Measurements from ENCODE around the gene TRAPPC2. TPM values are rescaled to one million over a fixed set of nuclear protein-coding genes. Genes with fewer than 3 reads are reported as not detected.
A peak's percentile ranks its signal among the peaks of the same experiment; 100 is the strongest.
"Not testable (repeated sequence)": the region's sequence is repeated elsewhere in the genome, so short reads cannot be mapped to it uniquely, and the experiment has no call there.

Gene TRAPPC2
- polyA plus RNA-seq, 2 donors: 6.1 to 6.6 TPM

GRCh38 chrX:13724878-13725277, 9.5 kb downstream of the TRAPPC2 start:
- 74 to 83% methylated on average over 9 of the region's 9 CpGs for WGBS, 2 donors
- not testable (repeated sequence) for H3K9me3 ChIP-seq (ENCODE audit: control insufficient read depth in 2 of 2, insufficient read depth in 1 of 2, low read depth in 1 of 2, low read length in 1 of 2); H3K27me3 ChIP-seq (ENCODE audit: control insufficient read depth in 1 of 2, insufficient read depth in 2 of 2, low read length in 2 of 2); H3K36me3 ChIP-seq (ENCODE audit: control insufficient read depth in 2 of 2, insufficient read depth in 2 of 2, low read length in 1 of 2); H3K27ac ChIP-seq (ENCODE audit: low read depth in 2 of 2, low read length in 1 of 2); H3K4me1 ChIP-seq (ENCODE audit: control insufficient read depth in 2 of 2, insufficient read depth in 2 of 2, low read length in 1 of 2); H3K4me3 ChIP-seq (ENCODE audit: low read depth in 1 of 2, low read length in 2 of 2)

- Histone ChIP-seq H3K9me3 (ENCODE audit: control insufficient read depth in 2 of 2, insufficient read depth in 1 of 2, low read depth in 1 of 2, low read length in 1 of 2) (no peaks in the 10 kb centered on the region), H3K36me3 (ENCODE audit: control insufficient read depth in 2 of 2, insufficient read depth in 2 of 2, low read length in 1 of 2) (no peaks in the 10 kb centered on the region), H3K27me3 (ENCODE audit: control insufficient read depth in 1 of 2, insufficient read depth in 2 of 2, low read length in 2 of 2) (no peaks in the 10 kb centered on the region), H3K4me1 (ENCODE audit: control insufficient read depth in 2 of 2, insufficient read depth in 2 of 2, low read length in 1 of 2) (no peaks in the 10 kb centered on the region), H3K4me3 (ENCODE audit: low read depth in 1 of 2, low read length in 2 of 2) (no peak overlapping the region), H3K27ac (ENCODE audit: low read depth in 2 of 2, low read length in 1 of 2) (peak overlapping the region in 1 of 2 donors; percentile 67)
- 27 to 55% methylated on average over 7 of the region's 7 CpGs for WGBS, 2 donors
These were observed 12.5 kb downstream of the TRAPPC2 start for GRCh38 chrX:13721819-13722519.

- Histone ChIP-seq H3K9me3 (ENCODE audit: control insufficient read depth in 2 of 2, insufficient read depth in 1 of 2, low read depth in 1 of 2, low read length in 1 of 2) (no peaks in the 10 kb centered on the region), H3K27ac (ENCODE audit: low read depth in 2 of 2, low read length in 1 of 2) (peak overlapping the region in 1 of 2 donors; percentile 67), H3K4me1 (ENCODE audit: control insufficient read depth in 2 of 2, insufficient read depth in 2 of 2, low read length in 1 of 2) (no peaks in the 10 kb centered on the region), H3K36me3 (ENCODE audit: control insufficient read depth in 2 of 2, insufficient read depth in 2 of 2, low read length in 1 of 2) (no peaks in the 10 kb centered on the region), H3K27me3 (ENCODE audit: control insufficient read depth in 1 of 2, insufficient read depth in 2 of 2, low read length in 2 of 2) (no peaks in the 10 kb centered on the region), H3K4me3 (ENCODE audit: low read depth in 1 of 2, low read length in 2 of 2) (no peak overlapping the region)
- WGBS, 2 donors: 79 to 84% methylated on average over 4 of the region's 4 CpGs
These were observed 13.0 kb downstream of the TRAPPC2 start for GRCh38 chrX:13721371-13721770.

DNA sequence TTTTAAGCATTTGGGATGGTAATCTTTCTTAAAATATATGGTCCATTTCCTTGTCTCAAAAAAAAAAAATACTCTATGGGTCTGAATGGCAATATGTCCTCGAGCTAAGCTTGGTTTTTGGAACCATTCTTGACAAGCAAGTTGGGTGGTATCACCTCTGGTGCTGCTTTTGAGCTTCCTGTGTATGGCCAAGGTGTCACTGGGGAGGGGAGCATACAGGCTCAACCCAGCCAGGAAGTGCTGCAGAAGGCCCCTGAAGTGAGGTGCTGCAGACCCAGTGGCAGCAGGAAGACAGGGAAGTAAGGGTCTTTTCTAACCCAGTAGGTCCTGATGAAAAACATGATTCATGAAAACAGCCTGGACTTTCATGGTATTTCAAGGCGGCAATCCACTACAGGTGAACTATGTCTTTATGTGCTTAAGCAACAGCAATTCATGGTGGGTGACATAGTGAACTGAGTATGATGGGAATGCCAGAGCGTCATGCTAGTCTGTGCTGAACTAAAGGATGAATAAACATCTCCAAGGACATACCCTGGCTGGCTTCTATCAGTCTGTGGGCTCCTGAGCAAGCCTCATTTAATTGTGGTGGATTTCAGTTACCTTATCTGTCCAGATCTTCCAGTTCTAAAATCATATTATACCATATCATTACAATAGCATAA, 15.1 kb downstream of the TRAPPC2 start:
- Histone ChIP-seq H3K27ac (ENCODE audit: low read depth in 2 of 2, low read length in 1 of 2) (no peak overlapping the region), H3K4me1 (ENCODE audit: control insufficient read depth in 2 of 2, insufficient read depth in 2 of 2, low read length in 1 of 2) (no peaks in the 10 kb centered on the region), H3K36me3 (ENCODE audit: control insufficient read depth in 2 of 2, insufficient read depth in 2 of 2, low read length in 1 of 2) (no peaks in the 10 kb centered on the region), H3K27me3 (ENCODE audit: control insufficient read depth in 1 of 2, insufficient read depth in 2 of 2, low read length in 2 of 2) (no peaks in the 10 kb centered on the region), H3K4me3 (ENCODE audit: low read depth in 1 of 2, low read length in 2 of 2) (no peak overlapping the region), H3K9me3 (ENCODE audit: control insufficient read depth in 2 of 2, insufficient read depth in 1 of 2, low read depth in 1 of 2, low read length in 1 of 2) (no peaks in the 10 kb centered on the region)
- 85 to 86% methylated on average over 3 of the region's 3 CpGs for WGBS, 2 donors

DNA sequence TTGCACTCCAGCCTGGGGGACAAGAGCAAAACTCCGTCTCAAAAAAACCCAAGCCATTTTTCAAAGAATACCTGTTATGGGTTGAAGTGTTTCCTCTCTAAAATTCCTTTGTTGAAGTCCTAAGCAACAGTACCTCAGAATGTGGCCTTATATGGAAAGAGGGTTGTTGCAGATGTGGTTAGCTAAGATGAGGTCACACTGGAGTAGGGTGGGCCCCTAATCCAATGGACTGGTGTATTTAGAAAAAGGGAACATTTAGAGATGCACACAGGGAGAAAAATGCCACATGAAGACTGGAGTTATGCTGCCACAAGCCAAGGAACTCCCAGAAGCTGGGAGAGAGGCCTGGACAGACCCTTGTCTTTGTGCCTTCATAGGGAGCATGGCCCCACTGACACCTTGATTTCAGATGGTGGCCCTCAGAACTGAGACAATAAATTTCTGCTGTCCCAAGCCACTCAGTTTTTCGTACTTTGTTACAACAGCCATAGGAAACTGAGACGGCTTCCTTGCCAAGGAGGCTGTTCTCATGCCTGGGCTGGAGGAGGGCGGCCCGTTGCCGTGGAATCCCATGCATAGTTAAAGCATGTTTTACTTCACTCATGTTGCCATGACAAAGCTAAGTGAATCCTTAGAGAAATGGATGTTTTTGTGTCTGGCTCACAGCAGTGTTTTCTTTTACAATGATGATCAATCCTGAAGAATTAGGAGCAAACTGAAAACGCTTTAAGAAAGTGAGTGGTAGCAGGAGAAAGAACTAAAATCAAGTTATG, 16.5 kb downstream of the TRAPPC2 start:
- peak overlapping the region in 1 of 2 donors; percentile 17 for H3K27ac ChIP-seq (ENCODE audit: low read depth in 2 of 2, low read length in 1 of 2)
- no peaks in the 10 kb centered on the region for H3K4me1 ChIP-seq (ENCODE audit: control insufficient read depth in 2 of 2, insufficient read depth in 2 of 2, low read length in 1 of 2)
- H3K36me3 ChIP-seq (ENCODE audit: control insufficient read depth in 2 of 2, insufficient read depth in 2 of 2, low read length in 1 of 2): no peaks in the 10 kb centered on the region
- H3K27me3 ChIP-seq (ENCODE audit: control insufficient read depth in 1 of 2, insufficient read depth in 2 of 2, low read length in 2 of 2): no peaks in the 10 kb centered on the region
- H3K4me3 ChIP-seq (ENCODE audit: low read depth in 1 of 2, low read length in 2 of 2): no peak overlapping the region
- 46 to 72% methylated on average over 7 of the region's 7 CpGs for WGBS, 2 donors
- H3K9me3 ChIP-seq (ENCODE audit: control insufficient read depth in 2 of 2, insufficient read depth in 1 of 2, low read depth in 1 of 2, low read length in 1 of 2): no peaks in the 10 kb centered on the region

- H3K9me3 ChIP-seq (ENCODE audit: control insufficient read depth in 2 of 2, insufficient read depth in 1 of 2, low read depth in 1 of 2, low read length in 1 of 2): no peaks in the 10 kb centered on the region
- no peaks in the 10 kb centered on the region for H3K36me3 ChIP-seq (ENCODE audit: control insufficient read depth in 2 of 2, insufficient read depth in 2 of 2, low read length in 1 of 2)
- no peak overlapping the region for H3K4me3 ChIP-seq (ENCODE audit: low read depth in 1 of 2, low read length in 2 of 2)
- H3K27me3 ChIP-seq (ENCODE audit: control insufficient read depth in 1 of 2, insufficient read depth in 2 of 2, low read length in 2 of 2): no peaks in the 10 kb centered on the region
- no peaks in the 10 kb centered on the region for H3K4me1 ChIP-seq (ENCODE audit: control insufficient read depth in 2 of 2, insufficient read depth in 2 of 2, low read length in 1 of 2)
- 85 to 87% methylated on average over 6 of the region's 6 CpGs for WGBS, 2 donors
- no peak overlapping the region for H3K27ac ChIP-seq (ENCODE audit: low read depth in 2 of 2, low read length in 1 of 2)
These were observed 17.5 kb downstream of the TRAPPC2 start for GRCh38 chrX:13716905-13717304.

- no peaks in the 10 kb centered on the region for H3K9me3 ChIP-seq (ENCODE audit: control insufficient read depth in 2 of 2, insufficient read depth in 1 of 2, low read depth in 1 of 2, low read length in 1 of 2)
- H3K4me3 ChIP-seq (ENCODE audit: low read depth in 1 of 2, low read length in 2 of 2): no peak overlapping the region
- H3K27me3 ChIP-seq (ENCODE audit: control insufficient read depth in 1 of 2, insufficient read depth in 2 of 2, low read length in 2 of 2): no peaks in the 10 kb centered on the region
- no peaks in the 10 kb centered on the region for H3K4me1 ChIP-seq (ENCODE audit: control insufficient read depth in 2 of 2, insufficient read depth in 2 of 2, low read length in 1 of 2)
- peaks cover 0 to 3% of the 10 kb centered on the region in 2 donors for H3K36me3 ChIP-seq (ENCODE audit: control insufficient read depth in 2 of 2, insufficient read depth in 2 of 2, low read length in 1 of 2)
- whole genome bisulfite sequencing, 2 donors: 88 to 90% methylated on average over 9 of the region's 9 CpGs
- no peak overlapping the region for H3K27ac ChIP-seq (ENCODE audit: low read depth in 2 of 2, low read length in 1 of 2)
These were observed 18.0 kb downstream of the TRAPPC2 start for GRCh38 chrX:13716455-13716854.

GRCh38 chrX:13711141-13711540, 23.3 kb downstream of the TRAPPC2 start:
- H3K36me3 ChIP-seq (ENCODE audit: control insufficient read depth in 2 of 2, insufficient read depth in 2 of 2, low read length in 1 of 2): peaks cover 0 to 3% of the 10 kb centered on the region in 2 donors
- no peak overlapping the region for H3K27ac ChIP-seq (ENCODE audit: low read depth in 2 of 2, low read length in 1 of 2)
- no peak overlapping the region for H3K4me3 ChIP-seq (ENCODE audit: low read depth in 1 of 2, low read length in 2 of 2)
- 81 to 82% methylated on average over 4 of the region's 4 CpGs for WGBS, 2 donors
- H3K4me1 ChIP-seq (ENCODE audit: control insufficient read depth in 2 of 2, insufficient read depth in 2 of 2, low read length in 1 of 2): peaks cover 2% of the 10 kb centered on the region in 2 donors
- no peaks in the 10 kb centered on the region for H3K9me3 ChIP-seq (ENCODE audit: control insufficient read depth in 2 of 2, insufficient read depth in 1 of 2, low read depth in 1 of 2, low read length in 1 of 2)
- no peaks in the 10 kb centered on the region for H3K27me3 ChIP-seq (ENCODE audit: control insufficient read depth in 1 of 2, insufficient read depth in 2 of 2, low read length in 2 of 2)

DNA sequence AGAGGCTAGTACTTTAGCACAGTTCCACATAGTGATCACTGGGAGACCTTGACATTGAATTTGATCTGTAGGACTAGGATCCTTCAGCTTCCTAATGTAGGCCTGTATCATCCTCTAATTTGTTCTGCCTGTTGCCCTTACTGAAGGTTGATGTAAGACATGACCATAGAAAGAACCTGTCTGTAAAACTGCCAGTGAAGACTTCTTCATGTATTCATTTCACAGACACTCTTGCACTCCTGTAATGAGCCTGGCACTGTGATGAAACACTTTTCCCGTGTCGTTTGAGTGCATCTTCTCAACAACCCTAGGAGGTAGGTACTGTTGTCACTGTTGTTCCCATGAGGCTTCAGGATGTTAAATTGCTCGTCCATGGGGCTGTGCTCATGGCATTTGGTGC, 30.8 kb downstream of the TRAPPC2 start:
- Histone ChIP-seq H3K27ac (ENCODE audit: low read depth in 2 of 2, low read length in 1 of 2) (no peak overlapping the region), H3K9me3 (ENCODE audit: control insufficient read depth in 2 of 2, insufficient read depth in 1 of 2, low read depth in 1 of 2, low read length in 1 of 2) (no peaks in the 10 kb centered on the region), H3K4me1 (ENCODE audit: control insufficient read depth in 2 of 2, insufficient read depth in 2 of 2, low read length in 1 of 2) (no peaks in the 10 kb centered on the region), H3K36me3 (ENCODE audit: control insufficient read depth in 2 of 2, insufficient read depth in 2 of 2, low read length in 1 of 2) (no peaks in the 10 kb centered on the region), H3K4me3 (ENCODE audit: low read depth in 1 of 2, low read length in 2 of 2) (no peak overlapping the region), H3K27me3 (ENCODE audit: control insufficient read depth in 1 of 2, insufficient read depth in 2 of 2, low read length in 2 of 2) (no peaks in the 10 kb centered on the region)
- WGBS, 2 donors: 48 to 58% methylated on average over 3 of the region's 3 CpGs

Data from esophagus (tissue), 2 donors.